B cell (primary cell): ENCODE measurements around the gene FRAT2. TPM values are rescaled to one million over a fixed set of nuclear protein-coding genes. Genes with fewer than 3 reads are reported as not detected.

Experiments
- ATAC-seq: fragments of 200-7000 bp; cut with Tn5 transposase; one replicate; pipeline ENCODE4 v1.10.0; 2021; ENCODE audit warnings: low read depth, mild to moderate bottlenecking, moderate number of reproducible peaks, moderate library complexity
- CTCF ChIA-PET: fragments of 350-600 bp; sonication (Branson Sonifier 250); formaldehyde crosslinking; loops from one replicate; lab custom pipeline; 2021; ENCODE audit warnings: antibody characterized with exemption, inconsistent platforms; lab: Charles Lee
- POLR2A ChIA-PET: fragments of 350-600 bp; sonication (Branson Sonifier 250); formaldehyde crosslinking; loops from one replicate; lab custom pipeline; 2021; ENCODE audit warnings: antibody characterized with exemption; lab: Charles Lee
- DNase-seq: peaks from one replicate; pipeline ENCODE4 v3.0.0; 2013
- H2AFZ ChIP-seq: 2 replicates; pipeline ENCODE4 v1.6.1; 2012; ENCODE audit warnings: mild to moderate bottlenecking, low read depth, low read length; ENCODE audit not compliant: insufficient read depth, poor library complexity, severe bottlenecking
- H3K27ac ChIP-seq, 2 donors: 1 replicate in 1 of 2; 2 replicates in 1 of 2; pipeline ENCODE4 v1.5.1; 2012 to 2013; ENCODE audit warnings: low read length in 2 of 2, mild to moderate bottlenecking in 2 of 2, moderate library complexity in 1 of 2
- H3K27me3 ChIP-seq, 4 experiments: fragments of 200-600 bp in 1 of 4; sonication (generic) in 1 of 4; replicated peaks in 1 of 4; 1 replicate in 2 of 4; 2 replicates in 2 of 4; pipeline versions ENCODE4 v1.6.1 to v1.7.0; 2013 to 2016; ENCODE audit warnings: low read length in 3 of 4, mild to moderate bottlenecking in 2 of 4, mixed read lengths in 1 of 4, moderate library complexity in 1 of 4; ENCODE audit not compliant: insufficient read depth in 4 of 4, control insufficient read depth in 3 of 4; ENCODE audit errors: control extremely low read depth in 1 of 4
- H3K36me3 ChIP-seq, 2 experiments: replicated peaks in 1 of 2; 1 replicate in 1 of 2; 2 replicates in 1 of 2; pipeline versions ENCODE4 v1.6.1 to v1.7.1; 2013; ENCODE audit warnings: low read length in 1 of 2; ENCODE audit not compliant: insufficient read depth in 2 of 2, control insufficient read depth in 1 of 2; ENCODE audit errors: control extremely low read depth in 1 of 2, extremely low read depth in 1 of 2
- H3K4me1 ChIP-seq, 2 donors: fragments of 200-600 bp in 1 of 2; sonication (generic) in 1 of 2; 1 replicate in 1 of 2; 2 replicates in 1 of 2; pipeline versions ENCODE4 v1.5.1 to v1.6.1; 2013 to 2017; ENCODE audit warnings: low read length in 2 of 2; ENCODE audit not compliant: control insufficient read depth in 2 of 2, insufficient read depth in 2 of 2
- H3K4me2 ChIP-seq: replicated peaks from 2 replicates; pipeline ENCODE3; 2012; ENCODE audit warnings: mild to moderate bottlenecking, low read depth, low read length; ENCODE audit not compliant: poor library complexity, severe bottlenecking
- H3K4me3 ChIP-seq, 5 experiments: fragments of 200-600 bp in 1 of 5; sonication (generic) in 1 of 5; 1 replicate in 3 of 5; 2 replicates in 2 of 5; pipeline versions ENCODE4 v1.5.1 to v1.7.0; 2011 to 2016; ENCODE audit warnings: low read length in 4 of 5, mild to moderate bottlenecking in 4 of 5, low read depth in 2 of 5, control low read depth in 1 of 5, moderate library complexity in 1 of 5; ENCODE audit not compliant: insufficient read depth in 1 of 5; ENCODE audit errors: control extremely low read depth in 1 of 5, extremely low read depth in 1 of 5
- H3K79me2 ChIP-seq: fragments of 200-600 bp; sonication (generic); one replicate; pipeline ENCODE4 v1.6.0; 2016; ENCODE audit warnings: low read length; ENCODE audit not compliant: control insufficient read depth, insufficient read depth
- H3K9ac ChIP-seq: fragments of 200-600 bp; sonication (generic); 2 replicates; pipeline ENCODE4 v1.6.1; 2017; ENCODE audit warnings: mild to moderate bottlenecking, low read length, moderate library complexity
- H3K9me3 ChIP-seq, 3 donors: one replicate each; pipeline versions ENCODE4 v1.6.1 to v1.7.1; 2013; ENCODE audit warnings: low read length in 2 of 3; ENCODE audit not compliant: control insufficient read depth in 2 of 3, insufficient read depth in 1 of 3; ENCODE audit errors: control extremely low read depth in 1 of 3
- H4K20me1 ChIP-seq: 2 replicates; pipeline ENCODE4 v1.6.0; 2012; ENCODE audit warnings: mild to moderate bottlenecking, low read length; ENCODE audit not compliant: insufficient read depth, control insufficient read depth, poor library complexity, severe bottlenecking
- H3K27ac Mint-ChIP-seq: one replicate; pipeline ENCODE4 v1.8.0; 2021; ENCODE audit warnings: mixed read lengths
- H3K27me3 Mint-ChIP-seq: one replicate; pipeline ENCODE4 v1.8.0; 2021; ENCODE audit warnings: mixed read lengths
- H3K4me1 Mint-ChIP-seq: one replicate; pipeline ENCODE4 v1.8.0; 2021; ENCODE audit warnings: mixed read lengths
- H3K4me3 Mint-ChIP-seq: one replicate; pipeline ENCODE4 v1.8.0; 2021; ENCODE audit warnings: mixed read lengths
- H3K9me3 Mint-ChIP-seq: one replicate; pipeline ENCODE4 v1.8.0; 2022; ENCODE audit warnings: mixed read lengths; ENCODE audit not compliant: insufficient read depth
- CTCF ChIP-seq: fragments of 200-600 bp; IDR thresholded peaks from one replicate; pipeline ENCODE4 v1.8.0; 2022; ENCODE audit warnings: antibody characterized with exemption, mild to moderate bottlenecking
- EZH2 ChIP-seq: IDR thresholded peaks from 2 replicates; pipeline ENCODE4 v1.6.1; 2012; ENCODE audit warnings: borderline replicate concordance, low read depth, mild to moderate bottlenecking, moderate library complexity, low read length; ENCODE audit not compliant: insufficient read depth, poor library complexity, severe bottlenecking
- WGBS: methylation state at CpG from one replicate; pipeline ENCODE4 v1.1.5; 2013; ENCODE audit warnings: missing lambda C conversion rate; ENCODE audit not compliant: insufficient coverage; 5-methylcytosine and 5-hydroxymethylcytosine counted together
- intact Hi-C: fragments of 100-400 bp; cut with micrococcal nuclease; formaldehyde crosslinking; loops from one replicate; pipeline ENCODE4 v1.10.0; 2022
- polyA plus RNA-seq: library from polyadenylated mRNA; depleted of rRNA; stranded (reverse); fragments of >200 nt; gene quantifications from 2 replicates; pipeline ENCODE4 v1.2.3, GENCODE V29; 2012
- total RNA-seq, 2 donors: library from RNA; stranded (reverse); fragments of 120-200 nt in 1 of 2; gene quantifications; 1 replicate in 1 of 2; 2 replicates in 1 of 2; pipeline versions ENCODE4 v1.2.3 to v1.2.4, GENCODE V29; 2013 to 2022

Gene FRAT2
- total and polyA plus RNA-seq, 2 donors (not counting 1 experiment from before 2014, with no cell fraction given) = 4.9 to 30.2 TPM

GRCh38 chr10:97333601-97334369 is 744 bp downstream of the FRAT2 start:
- peak overlapping the region; percentile 88 for H3K27ac Mint-ChIP-seq
- H4K20me1 ChIP-seq = peaks cover 38% of the 10 kb centered on the region
- peak overlapping the region in 1 of 2 donors; percentile 56 for H3K27ac ChIP-seq
- H3K9me3 Mint-ChIP-seq = no peaks in the 10 kb centered on the region
- POLR2A ChIA-PET = interaction anchor here (1.1 to 4.2 kb wide), 3 partner anchors 11 to 14 kb away, joined by 3 to 32 read pairs (median 3); partner anchors contain the start of gene FRAT1
- DNase-seq (peak; percentile 55), ATAC-seq (peak; percentile 19)
- H3K9me3 ChIP-seq = no peaks in the 10 kb centered on the region
- peaks cover 35% of the 10 kb centered on the region for H3K4me1 Mint-ChIP-seq
- TF ChIP-seq EZH2 = no peak
- peak; percentile 21 for TF ChIP-seq CTCF
- peaks cover 3 to 15% of the 10 kb centered on the region in 2 experiments for H3K36me3 ChIP-seq
- peaks cover 38% of the 10 kb centered on the region for H3K79me2 ChIP-seq
- peak overlapping the region; percentile 85 for H3K9ac ChIP-seq
- H3K27me3 Mint-ChIP-seq = no peaks in the 10 kb centered on the region
- peak overlapping the region; percentile 87 for H2AFZ ChIP-seq
- H3K4me3 ChIP-seq = peak overlapping the region; percentile 60 to 86 (median 75)
- H3K27me3 ChIP-seq = no peaks in the 10 kb centered on the region
- H3K4me3 Mint-ChIP-seq = peak overlapping the region; percentile 88
- CTCF ChIA-PET = interaction anchor here (0.6 to 3.8 kb wide), 5 partner anchors 12 to 55 kb away, joined by 3 to 31 read pairs (median 3); partner anchors contain the start of gene FRAT1
- intact Hi-C loops = loop anchor here (1.0 kb wide), 3 partner anchors 13 to 68 kb away; partner anchors contain the start of genes ARHGAP19 and RRP12
- peaks cover 29 to 30% of the 10 kb centered on the region in 2 donors for H3K4me1 ChIP-seq
- WGBS = under 1% methylated on average over 89 of the region's 89 CpGs
- H3K4me2 ChIP-seq = peak overlapping the region; percentile 83

DNA sequence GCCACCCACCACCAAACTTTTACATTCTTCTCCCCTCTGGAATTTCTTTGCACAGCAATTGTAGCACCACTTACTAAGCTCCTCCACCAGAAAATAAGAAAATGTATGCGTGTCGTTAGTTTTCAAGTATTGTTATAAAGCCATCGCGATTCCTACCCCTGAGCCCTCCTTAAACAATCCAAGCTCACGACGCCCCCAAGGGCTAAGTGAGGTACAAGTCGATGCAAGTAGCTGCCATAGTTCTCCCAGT is 1.3 kb downstream of the FRAT2 start:
- H2AFZ ChIP-seq = peak overlapping the region; percentile 40
- Mint-ChIP-seq H3K4me1 (peaks cover 35% of the 10 kb centered on the region), H3K4me3 (peak overlapping the region; percentile 88), H3K27me3 (no peaks in the 10 kb centered on the region), H3K9me3 (no peaks in the 10 kb centered on the region), H3K27ac (peak overlapping the region; percentile 88)
- ChIA-PET CTCF (interaction anchor here (0.5 to 3.8 kb wide), 6 partner anchors 12 to 55 kb away, joined by 3 to 31 read pairs (median 3); partner anchors contain the start of gene FRAT1), POLR2A (interaction anchor here (1.1 to 4.2 kb wide), 3 partner anchors 11 to 14 kb away, joined by 3 to 32 read pairs (median 3); partner anchors contain the start of gene FRAT1)
- peak overlapping the region; percentile 85 for H3K9ac ChIP-seq
- peaks cover 5 to 20% of the 10 kb centered on the region in 2 experiments for H3K36me3 ChIP-seq
- peaks cover 38% of the 10 kb centered on the region for H4K20me1 ChIP-seq
- peaks cover 29 to 30% of the 10 kb centered on the region in 2 donors for H3K4me1 ChIP-seq
- peak overlapping the region; percentile 60 to 86 (median 74) for H3K4me3 ChIP-seq
- WGBS = 1% methylated on average over 5 of the region's 7 CpGs
- H3K9me3 ChIP-seq = no peaks in the 10 kb centered on the region
- no peaks in the 10 kb centered on the region for H3K27me3 ChIP-seq
- H3K79me2 ChIP-seq = peaks cover 38% of the 10 kb centered on the region
- H3K27ac ChIP-seq = peak overlapping the region in 1 of 2 donors; percentile 56
- H3K4me2 ChIP-seq = peak overlapping the region; percentile 83
- DNase-seq (no peak), ATAC-seq (no peak)
- TF ChIP-seq CTCF (no peak), EZH2 (no peak)
- intact Hi-C loops = loop anchor here (1.0 kb wide), 1 partner anchor 13 kb away; no protein-coding TSS in a partner anchor
